Esophagus muscularis mucosa (tissue), 4 donors: ENCODE data around the gene TMOD3. TPM values are rescaled to one million over a fixed set of nuclear protein-coding genes. Genes with fewer than 3 reads are reported as not detected.

ENCODE experiments used
- DNase-seq: peaks from one replicate; pipeline ENCODE4 v3.0.0-alpha.2; 2017; ENCODE audit errors: extremely low spot score
- H3K27ac ChIP-seq, 4 donors: fragments of 200-600 bp; sonication (generic); replicated peaks in 1 of 4; 1 replicate in 3 of 4; 2 replicates in 1 of 4; pipeline ENCODE4 v1.5.1; 2016 to 2019; ENCODE audit warnings: mild to moderate bottlenecking in 1 of 4
- H3K27me3 ChIP-seq, 4 donors: fragments of 200-600 bp; sonication (generic); one replicate each; pipeline versions ENCODE4 v1.5.1 to v1.6.0; 2016 to 2019
- H3K36me3 ChIP-seq, 4 donors: fragments of 200-600 bp; sonication (generic); one replicate each; pipeline ENCODE4 v1.5.1; 2016 to 2019
- H3K4me1 ChIP-seq, 4 donors: fragments of 200-600 bp; sonication (generic); one replicate each; pipeline ENCODE4 v1.5.1; 2016 to 2019
- H3K4me3 ChIP-seq, 4 donors: fragments of 200-600 bp; sonication (generic); 1 replicate in 2 of 4; 2 replicates in 2 of 4; pipeline ENCODE4 v1.5.1; 2016 to 2019; ENCODE audit warnings: mild to moderate bottlenecking in 4 of 4, moderate library complexity in 1 of 4
- H3K9me3 ChIP-seq, 4 donors: fragments of 200-600 bp; sonication (generic); 1 replicate in 3 of 4; 2 replicates in 1 of 4; pipeline ENCODE4 v1.5.1; 2016 to 2019
- CTCF ChIP-seq, 3 experiments: fragments of 200-600 bp in 2 of 3; fragments of 450-650 bp in 1 of 3; sonication (generic) in 2 of 3; IDR thresholded peaks; one replicate each; pipeline ENCODE4 v1.5.1; 2017 to 2019; ENCODE audit warnings: antibody characterized with exemption in 3 of 3, mild to moderate bottlenecking in 2 of 3, moderate library complexity in 1 of 3
- EP300 ChIP-seq: sonication (generic); formaldehyde crosslinking; IDR thresholded peaks from one replicate; pipeline ENCODE4 v1.6.1; 2017; ENCODE audit warnings: antibody characterized with exemption
- POLR2A ChIP-seq: fragments of 450-650 bp; IDR thresholded peaks from one replicate; pipeline ENCODE4 v1.6.1; 2017; ENCODE audit warnings: antibody characterized with exemption, moderate library complexity, mild to moderate bottlenecking, low read depth
- POLR2AphosphoS5 ChIP-seq, 2 donors: sonication (generic); formaldehyde crosslinking; IDR thresholded peaks; one replicate each; pipeline ENCODE4 v1.6.1; 2017; ENCODE audit warnings: antibody characterized with exemption in 2 of 2
- WGBS: methylation state at CpG from one replicate; pipeline ENCODE4 v1.1.5; 2018; 5-methylcytosine and 5-hydroxymethylcytosine counted together
- intact Hi-C: fragments of 100-400 bp; cut with DNase I; formaldehyde crosslinking; loops from one replicate; pipeline ENCODE4 v1.15.1; 2023
- total RNA-seq, 4 donors: library from RNA; depleted of rRNA; stranded (reverse); fragments of >200 nt; gene quantifications; one replicate each; pipeline versions ENCODE4 v1.1.0 to v1.2.1, GENCODE V29; 2016

Gene TMOD3
- total RNA-seq, 4 donors from 2014 or later, result 16.2 to 27.9 (median 24.7) TPM

GRCh38 chr15:51870774-51871173, 41.3 kb downstream of the TMOD3 start:
- Histone ChIP-seq H3K4me3 (no peak overlapping the region), H3K4me1 (peaks cover 13 to 25% (median 19%) of the 10 kb centered on the region in 4 donors), H3K9me3 (no peaks in the 10 kb centered on the region), H3K27me3 (no peaks in the 10 kb centered on the region), H3K27ac (no peak overlapping the region), H3K36me3 (peaks cover 0 to 47% (median 24%) of the 10 kb centered on the region in 4 donors)
- intact Hi-C loops, result loop anchor here (5.0 kb wide), 1 partner anchor 38 kb away; no protein-coding TSS in a partner anchor
- DNase-seq, result no peak
- no peak for TF ChIP-seq POLR2AphosphoS5 (IDR thresholded peaks at IDR 0.05)
- TF ChIP-seq EP300, result no peak
- TF ChIP-seq POLR2A, result no peak
- TF ChIP-seq CTCF (IDR thresholded peaks at IDR 0.05), result no peak
- WGBS, result 89% methylated on average over 2 of the region's 2 CpGs

DNA sequence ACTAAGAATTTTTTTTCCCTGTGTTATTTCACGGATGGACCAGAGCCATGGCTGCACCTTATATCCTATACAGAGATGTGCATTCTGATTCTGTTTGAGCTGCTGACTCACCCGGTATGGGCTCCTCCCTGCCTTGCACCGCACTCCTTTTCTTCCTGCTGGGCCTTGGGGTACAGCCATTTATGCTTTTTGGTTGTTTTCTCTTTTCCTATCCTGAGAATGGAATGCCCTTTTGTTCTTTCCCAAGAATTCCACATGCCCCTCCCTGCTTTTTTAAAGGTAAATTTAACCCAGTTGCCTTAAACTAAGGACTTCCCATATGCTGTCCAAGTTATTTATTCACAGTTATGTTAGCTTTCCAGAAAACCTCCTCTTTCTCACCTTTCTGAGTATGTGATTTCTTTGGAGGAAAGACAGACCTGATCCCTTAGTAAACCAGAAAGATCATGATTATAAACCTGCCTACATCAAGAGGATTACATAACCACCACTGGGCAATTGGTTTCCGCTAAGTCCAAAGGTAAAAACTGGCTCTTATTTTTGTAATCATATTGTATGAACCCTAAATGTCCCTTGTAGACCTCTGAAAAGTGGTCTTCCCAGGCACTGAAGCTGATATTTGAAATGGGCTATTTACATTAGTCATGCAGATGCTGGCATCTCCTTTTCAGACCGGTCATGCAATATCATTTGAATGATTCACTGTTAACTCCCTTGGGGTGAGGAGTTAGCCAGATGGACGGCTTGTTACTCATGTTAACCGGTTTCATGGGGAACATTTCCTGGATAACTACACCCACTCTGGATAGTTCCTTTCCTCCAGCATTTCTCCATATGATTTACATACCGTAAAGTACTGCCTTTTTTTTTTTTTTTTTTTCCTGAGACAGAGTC, 45.5 kb downstream of the TMOD3 start:
- H3K27ac ChIP-seq, result peak overlapping the region; percentile 12 to 58 (median 38)
- 61% methylated on average over 8 of the region's 8 CpGs for WGBS
- TF ChIP-seq EP300 (no peak), POLR2AphosphoS5 (IDR thresholded peaks at IDR 0.05) (peak; percentile 17 to 53)
- DNase-seq, result no peak
- no peak overlapping the region for H3K4me3 ChIP-seq
- H3K27me3 ChIP-seq, result no peaks in the 10 kb centered on the region
- intact Hi-C loops, result loop anchor here (5.0 kb wide), 1 partner anchor 43 kb away; no protein-coding TSS in a partner anchor
- H3K9me3 ChIP-seq, result no peaks in the 10 kb centered on the region
- peaks cover 25 to 38% (median 33%) of the 10 kb centered on the region in 4 donors for H3K4me1 ChIP-seq
- peaks cover 0 to 29% (median 21%) of the 10 kb centered on the region in 4 donors for H3K36me3 ChIP-seq

GRCh38 chr15:51876169-51876568, 46.7 kb downstream of the TMOD3 start:
- no peaks in the 10 kb centered on the region for H3K27me3 ChIP-seq
- intact Hi-C loops, result no loop called here
- H3K4me1 ChIP-seq, result peaks cover 28 to 42% (median 34%) of the 10 kb centered on the region in 4 donors
- H3K36me3 ChIP-seq, result peaks cover 0 to 18% (median 11%) of the 10 kb centered on the region in 4 donors
- no peak for DNase-seq
- H3K4me3 ChIP-seq, result no peak overlapping the region
- 95% methylated on average over 5 of the region's 5 CpGs for WGBS
- TF ChIP-seq POLR2AphosphoS5 (IDR thresholded peaks at IDR 0.05) (no peak), EP300 (no peak), POLR2A (no peak), CTCF (IDR thresholded peaks at IDR 0.05) (no peak)
- H3K9me3 ChIP-seq, result no peaks in the 10 kb centered on the region
- peak overlapping the region in 2 of 4 donors; percentile 12 to 58 for H3K27ac ChIP-seq

GRCh38 chr15:51878446-51879386, 49.3 kb downstream of the TMOD3 start:
- H3K27me3 ChIP-seq, result no peaks in the 10 kb centered on the region
- intact Hi-C loops, result no loop called here
- no peaks in the 10 kb centered on the region for H3K36me3 ChIP-seq
- TF ChIP-seq EP300, result no peak
- TF ChIP-seq POLR2AphosphoS5 (IDR thresholded peaks at IDR 0.05), result no peak
- TF ChIP-seq POLR2A, result no peak
- no peak for TF ChIP-seq CTCF (IDR thresholded peaks at IDR 0.05)
- 32% methylated on average over 1 of the region's 1 CpG for WGBS
- no peak for DNase-seq
- no peak overlapping the region for H3K4me3 ChIP-seq
- peak overlapping the region; percentile 14 to 35 (median 31) for H3K27ac ChIP-seq
- peaks cover 37 to 51% (median 41%) of the 10 kb centered on the region in 4 donors for H3K4me1 ChIP-seq
- H3K9me3 ChIP-seq, result no peaks in the 10 kb centered on the region
